Natural killer cell (primary cell): ENCODE data around the gene PTPN7. TPM values are rescaled to one million over a fixed set of nuclear protein-coding genes. Genes with fewer than 3 reads are reported as not detected.

Source experiments
- ATAC-seq, 3 donors: fragments of 150-1000 bp in 2 of 3; fragments of 200-7000 bp in 1 of 3; cut with Tn5 transposase; 1 replicate in 1 of 3; 2 replicates in 2 of 3; pipeline ENCODE4 v1.10.0; 2021; ENCODE audit warnings: mild to moderate bottlenecking in 2 of 3, moderate library complexity in 2 of 3
- DNase-seq, 2 donors: peaks; one replicate each; pipeline versions ENCODE4 v3.0.0 to v3.0.0-alpha.2; 2013 to 2021; ENCODE audit warnings: mixed read lengths in 1 of 2
- H3K27ac ChIP-seq: one replicate; pipeline ENCODE4 v1.5.1; 2013; ENCODE audit warnings: mild to moderate bottlenecking, low read length
- H3K27me3 ChIP-seq: one replicate; pipeline ENCODE4 v1.6.1; 2013; ENCODE audit warnings: low read length; ENCODE audit not compliant: control insufficient read depth, insufficient read depth
- H3K36me3 ChIP-seq: one replicate; pipeline ENCODE4 v1.6.1; 2013; ENCODE audit warnings: low read length; ENCODE audit not compliant: control insufficient read depth, insufficient read depth
- H3K4me1 ChIP-seq: one replicate; pipeline ENCODE4 v1.6.1; 2013; ENCODE audit warnings: low read length; ENCODE audit not compliant: control insufficient read depth, insufficient read depth
- H3K4me3 ChIP-seq: one replicate; pipeline ENCODE4 v1.5.1; 2013; ENCODE audit warnings: low read length
- H3K9me3 ChIP-seq: one replicate; pipeline ENCODE4 v1.6.1; 2013; ENCODE audit warnings: low read length; ENCODE audit not compliant: control insufficient read depth, insufficient read depth
- H3K27ac Mint-ChIP-seq, 2 donors: one replicate each; pipeline ENCODE4 v1.8.0; 2022; ENCODE audit warnings: mild to moderate bottlenecking in 2 of 2, mixed read lengths in 2 of 2, moderate library complexity in 1 of 2
- H3K27me3 Mint-ChIP-seq, 2 donors: one replicate each; pipeline ENCODE4 v1.8.0; 2022; ENCODE audit warnings: low read depth in 2 of 2, mixed read lengths in 2 of 2
- H3K36me3 Mint-ChIP-seq: one replicate; pipeline ENCODE4 v1.8.0; 2022; ENCODE audit warnings: mixed read lengths
- H3K4me1 Mint-ChIP-seq, 2 donors: one replicate each; pipeline ENCODE4 v1.8.0; 2022; ENCODE audit warnings: mixed read lengths in 2 of 2
- H3K4me3 Mint-ChIP-seq: one replicate; pipeline ENCODE4 v1.8.0; 2022; ENCODE audit warnings: mild to moderate bottlenecking, moderate library complexity, mixed read lengths
- H3K9me3 Mint-ChIP-seq, 2 donors: one replicate each; pipeline ENCODE4 v1.8.0; 2022; ENCODE audit warnings: mixed read lengths in 2 of 2
- WGBS: methylation state at CpG from one replicate; pipeline ENCODE4 v1.1.7; 2013; ENCODE audit warnings: missing lambda C conversion rate; ENCODE audit not compliant: insufficient coverage; 5-methylcytosine and 5-hydroxymethylcytosine counted together
- intact Hi-C: fragments of 100-400 bp; cut with micrococcal nuclease; formaldehyde crosslinking; loops from one replicate; pipeline ENCODE4 v1.14.2; 2022
- total RNA-seq, 4 donors: library from RNA; stranded (reverse); fragments of 120-200 nt in 1 of 4; gene quantifications; one replicate each; pipeline versions ENCODE4 v1.2.3 to v1.2.4, GENCODE V29; 2013 to 2022
- TF ChIP-seq, protein P1 (sequence below): fragments of 200-600 bp; IDR thresholded peaks from one replicate; pipeline ENCODE4 v1.8.0; 2022; ENCODE audit warnings: antibody characterized with exemption

PTPN7 gene
- total RNA-seq, 3 donors from 2014 or later (not counting 1 experiment from before 2014, with no cell fraction given): 144 to 241 (median 196) TPM

GRCh38 chr1:202131956-202132821, 28.2 kb downstream of the PTPN7 start:
- peaks cover 35% of the 10 kb centered on the region for H3K36me3 ChIP-seq
- H3K27me3 ChIP-seq: no peaks in the 10 kb centered on the region
- Mint-ChIP-seq H3K4me3 (no peak overlapping the region), H3K4me1 (no peaks in the 10 kb centered on the region), H3K9me3 (no peaks in the 10 kb centered on the region), H3K36me3 (no peaks in the 10 kb centered on the region), H3K27me3 (no peaks in the 10 kb centered on the region), H3K27ac (no peak overlapping the region)
- 94% methylated on average over 12 of the region's 12 CpGs for WGBS
- H3K4me3 ChIP-seq: no peak overlapping the region
- intact Hi-C loops: loop anchor here (10.0 kb wide), 1 partner anchor 117 kb away; the partner anchor contains the start of gene ELF3
- no peaks in the 10 kb centered on the region for H3K9me3 ChIP-seq
- DNase-seq (no peak), ATAC-seq (no peak)
- H3K4me1 ChIP-seq: no peaks in the 10 kb centered on the region
- no peak overlapping the region for H3K27ac ChIP-seq
- TF ChIP-seq, protein P1, sequence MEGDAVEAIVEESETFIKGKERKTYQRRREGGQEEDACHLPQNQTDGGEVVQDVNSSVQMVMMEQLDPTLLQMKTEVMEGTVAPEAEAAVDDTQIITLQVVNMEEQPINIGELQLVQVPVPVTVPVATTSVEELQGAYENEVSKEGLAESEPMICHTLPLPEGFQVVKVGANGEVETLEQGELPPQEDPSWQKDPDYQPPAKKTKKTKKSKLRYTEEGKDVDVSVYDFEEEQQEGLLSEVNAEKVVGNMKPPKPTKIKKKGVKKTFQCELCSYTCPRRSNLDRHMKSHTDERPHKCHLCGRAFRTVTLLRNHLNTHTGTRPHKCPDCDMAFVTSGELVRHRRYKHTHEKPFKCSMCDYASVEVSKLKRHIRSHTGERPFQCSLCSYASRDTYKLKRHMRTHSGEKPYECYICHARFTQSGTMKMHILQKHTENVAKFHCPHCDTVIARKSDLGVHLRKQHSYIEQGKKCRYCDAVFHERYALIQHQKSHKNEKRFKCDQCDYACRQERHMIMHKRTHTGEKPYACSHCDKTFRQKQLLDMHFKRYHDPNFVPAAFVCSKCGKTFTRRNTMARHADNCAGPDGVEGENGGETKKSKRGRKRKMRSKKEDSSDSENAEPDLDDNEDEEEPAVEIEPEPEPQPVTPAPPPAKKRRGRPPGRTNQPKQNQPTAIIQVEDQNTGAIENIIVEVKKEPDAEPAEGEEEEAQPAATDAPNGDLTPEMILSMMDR: no peak

GRCh38 chr1:202130816-202131522, 29.4 kb downstream of the PTPN7 start:
- DNase-seq: no peak
- no peak overlapping the region for H3K27ac ChIP-seq

GRCh38 chr1:202130297-202130721, 30.1 kb downstream of the PTPN7 start:
- H3K27me3 Mint-ChIP-seq: no peaks in the 10 kb centered on the region
- Histone ChIP-seq H3K27ac (no peak overlapping the region), H3K4me1 (no peaks in the 10 kb centered on the region), H3K36me3 (peaks cover 30% of the 10 kb centered on the region), H3K9me3 (no peaks in the 10 kb centered on the region), H3K27me3 (no peaks in the 10 kb centered on the region), H3K4me3 (no peak overlapping the region)
- intact Hi-C loops: loop anchor here (10.0 kb wide), 1 partner anchor 116 kb away; the partner anchor contains the start of gene ELF3
- no peaks in the 10 kb centered on the region for H3K36me3 Mint-ChIP-seq
- no peak overlapping the region for H3K4me3 Mint-ChIP-seq
- H3K27ac Mint-ChIP-seq: no peak overlapping the region
- TF ChIP-seq, protein P1: no peak
- H3K9me3 Mint-ChIP-seq: no peaks in the 10 kb centered on the region
- no peaks in the 10 kb centered on the region for H3K4me1 Mint-ChIP-seq
- ATAC-seq: no peak
- DNase-seq: no peak
- WGBS: 70% methylated on average over 10 of the region's 11 CpGs

More at GRCh38 chr1:202130816-202131522, 29.4 kb downstream of the PTPN7 start:
- no peaks in the 10 kb centered on the region for H3K4me1 ChIP-seq
- Mint-ChIP-seq H3K36me3 (no peaks in the 10 kb centered on the region), H3K9me3 (no peaks in the 10 kb centered on the region), H3K27me3 (no peaks in the 10 kb centered on the region), H3K4me3 (no peak overlapping the region), H3K27ac (no peak overlapping the region), H3K4me1 (no peaks in the 10 kb centered on the region)
- ATAC-seq: no peak
- TF ChIP-seq, protein P1: no peak
- no peaks in the 10 kb centered on the region for H3K27me3 ChIP-seq
- no peak overlapping the region for H3K4me3 ChIP-seq
- intact Hi-C loops: loop anchor here (10.0 kb wide), 1 partner anchor 116 kb away; the partner anchor contains the start of gene ELF3
- H3K36me3 ChIP-seq: peaks cover 35% of the 10 kb centered on the region
- H3K9me3 ChIP-seq: no peaks in the 10 kb centered on the region
- 82% methylated on average over 8 of the region's 9 CpGs for WGBS
